ENCODE data around the gene CDC23.

- TF ChIP-seq CTCF (IDR thresholded peaks at IDR 0.05; ENCODE audit: low read depth, low read length, poor library complexity, severe bottlenecking) = no peak
- no peak for TF ChIP-seq EZH2phosphoT487 (IDR thresholded peaks at IDR 0.05; ENCODE audit: borderline replicate concordance, low read length)
Observed at GRCh38 chr5:138258704-138259292, 45.7 kb upstream of the CDC23 start.

All from DOHH2 (cell line).